HepG2 (cell line): ENCODE data around the gene SKIDA1. TPM values are rescaled to one million over a fixed set of nuclear protein-coding genes. Genes with fewer than 3 reads are reported as not detected.

Experiments
- BRCA1 ChIP-seq: sonication (generic); formaldehyde crosslinking; IDR thresholded peaks from 2 replicates; pipeline ENCODE4 v1.4.0; 2020; ENCODE audit warnings: missing genetic modification reagents
- EHMT2 ChIP-seq: fragments of 200-600 bp; sonication (generic); IDR thresholded peaks from 2 replicates; pipeline ENCODE4 v1.7.0; 2017; ENCODE audit warnings: antibody characterized with exemption, low read depth, low read length, borderline replicate concordance
- ESRRA ChIP-seq: sonication (generic); formaldehyde crosslinking; IDR thresholded peaks from 2 replicates; pipeline ENCODE4 v1.5.1; 2020; ENCODE audit warnings: mild to moderate bottlenecking, low read depth, missing genetic modification reagents
- KDM4B ChIP-seq: sonication (generic); formaldehyde crosslinking; IDR thresholded peaks from 2 replicates; pipeline ENCODE4 v1.4.0; 2020; ENCODE audit warnings: missing genetic modification reagents
- KLF13 ChIP-seq: sonication (generic); formaldehyde crosslinking; IDR thresholded peaks from 2 replicates; pipeline ENCODE4 v1.4.0; 2020; ENCODE audit warnings: mild to moderate bottlenecking, missing genetic modification reagents
- MEIS2 ChIP-seq: sonication (generic); formaldehyde crosslinking; IDR thresholded peaks from 2 replicates; pipeline ENCODE4 v1.9.0; 2021; ENCODE audit warnings: mild to moderate bottlenecking, missing genetic modification reagents
- ZNF225 ChIP-seq: sonication (generic); formaldehyde crosslinking; IDR thresholded peaks from 2 replicates; pipeline ENCODE4 v1.4.0; 2020; ENCODE audit warnings: mild to moderate bottlenecking, missing genetic modification reagents
- ZNF296 ChIP-seq: sonication (generic); formaldehyde crosslinking; conservative IDR thresholded peaks from 2 replicates; pipeline ENCODE4 v1.5.0; 2020; ENCODE audit warnings: mild to moderate bottlenecking, missing genetic modification reagents
- ZNF382 ChIP-seq: sonication (generic); formaldehyde crosslinking; IDR thresholded peaks from 2 replicates; pipeline ENCODE4 v1.5.0; 2020; ENCODE audit warnings: missing genetic modification reagents, mild to moderate bottlenecking, borderline replicate concordance
- ZNF383 ChIP-seq: sonication (generic); formaldehyde crosslinking; IDR thresholded peaks from 2 replicates; pipeline ENCODE4 v1.4.0; 2020; ENCODE audit warnings: missing genetic modification reagents, mild to moderate bottlenecking, borderline replicate concordance
- ZNF547 ChIP-seq: sonication (generic); formaldehyde crosslinking; IDR thresholded peaks from 2 replicates; pipeline ENCODE4 v1.5.1; 2020; ENCODE audit warnings: mild to moderate bottlenecking, missing genetic modification reagents
- ZNF660 ChIP-seq: sonication (generic); formaldehyde crosslinking; IDR thresholded peaks from 2 replicates; pipeline ENCODE4 v1.5.1; 2020; ENCODE audit warnings: mild to moderate bottlenecking, low read depth, missing genetic modification reagents, borderline replicate concordance
- polyA plus RNA-seq, 8 experiments: library from polyadenylated mRNA; depleted of rRNA in 3 of 8; stranded (reverse) in 7 of 8; unstranded in 1 of 8; fragments of >200 nt; fragmentation: Illumina TruSeq in 4 of 8; extraction: Trizol in 4 of 8; gene quantifications; 2 replicates each; pipeline versions ENCODE4 v1.2.1 to v1.2.3, GENCODE V29; 2011 to 2016; ENCODE audit warnings: low read depth in 4 of 8, missing spikeins in 1 of 8, mixed read lengths in 1 of 8; ENCODE audit not compliant: insufficient read depth in 1 of 8
- total RNA-seq, 5 experiments: library from RNA; depleted of rRNA; stranded (reverse); fragments of >200 nt; fragmentation: Illumina TruSeq; extraction: Trizol; gene quantifications; 2 replicates each; pipeline ENCODE4 v1.2.3, GENCODE V29; 2016; ENCODE audit warnings: low read depth in 1 of 5
- TF ChIP-seq, protein P1 (sequence below): IDR thresholded peaks from 2 replicates; pipeline ENCODE4 v1.6.1; 2016; ENCODE audit warnings: low read depth, missing genetic modification reagents, missing compliant biosample characterization
- TF ChIP-seq, protein P2 (sequence below): sonication (generic); formaldehyde crosslinking; IDR thresholded peaks from 2 replicates; pipeline ENCODE4 v1.4.0; 2020; ENCODE audit warnings: missing genetic modification reagents, mild to moderate bottlenecking, borderline replicate concordance
- TF ChIP-seq, protein P3 (sequence below): IDR thresholded peaks from 2 replicates; pipeline ENCODE4 v1.6.1; 2016; ENCODE audit warnings: mild to moderate bottlenecking
- TF ChIP-seq, protein P4 (sequence below): sonication (generic); formaldehyde crosslinking; IDR thresholded peaks from 2 replicates; pipeline ENCODE4 v1.4.0; 2020; ENCODE audit warnings: missing genetic modification reagents
- TF ChIP-seq, protein P5 (sequence below): sonication (generic); formaldehyde crosslinking; IDR thresholded peaks from 2 replicates; pipeline ENCODE4 v1.5.1; 2020; ENCODE audit warnings: mild to moderate bottlenecking, missing genetic modification reagents, moderate library complexity

Gene SKIDA1
- total and polyA plus RNA-seq, 2 of the 13 experiments (the other 11 are each of a cell fraction or from before 2014, with no cell fraction given) = 0.73 to 1.5 TPM

DNA sequence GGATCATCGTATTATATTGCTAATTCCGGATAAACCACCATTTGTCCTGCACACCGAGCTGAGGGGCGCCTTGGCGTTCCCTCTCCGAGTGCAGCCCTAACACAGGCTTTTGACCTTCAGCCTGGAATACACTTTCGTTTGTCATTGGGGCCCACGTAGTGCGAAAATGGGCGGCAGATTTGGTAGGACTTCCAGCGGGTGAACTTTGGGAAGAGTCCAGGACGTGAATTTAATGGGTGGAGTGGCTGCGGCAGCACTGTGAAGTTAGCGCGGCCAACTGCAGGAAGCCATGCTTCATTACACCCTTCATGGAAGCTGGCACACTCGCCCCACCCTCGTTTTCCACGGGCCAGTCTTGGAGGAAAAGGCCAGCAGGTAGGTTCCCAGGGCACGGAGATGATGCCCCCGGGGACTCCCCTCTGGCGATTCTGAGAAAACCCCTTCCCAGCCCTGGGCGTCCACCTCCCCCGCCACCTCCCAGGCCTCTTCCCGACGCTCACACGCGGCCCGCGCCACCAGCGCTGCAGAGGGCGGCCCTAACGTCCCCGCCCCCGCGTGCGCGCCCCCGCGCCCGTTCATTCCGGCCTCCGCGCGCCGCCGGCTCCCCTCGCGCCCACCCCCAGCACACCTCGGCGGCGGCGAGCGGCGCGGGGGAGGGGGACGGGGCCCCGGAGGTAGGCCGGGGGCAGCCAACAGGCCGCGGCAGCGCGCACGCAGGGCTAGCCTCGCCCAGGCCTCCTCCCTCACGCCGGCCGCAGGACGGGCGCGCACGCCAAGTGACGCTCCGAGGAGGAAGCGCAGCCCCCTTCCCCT lies 8.2 kb upstream of the SKIDA1 start, which contains the start of gene MLLT10 (continued):
- TF ChIP-seq, protein P1, sequence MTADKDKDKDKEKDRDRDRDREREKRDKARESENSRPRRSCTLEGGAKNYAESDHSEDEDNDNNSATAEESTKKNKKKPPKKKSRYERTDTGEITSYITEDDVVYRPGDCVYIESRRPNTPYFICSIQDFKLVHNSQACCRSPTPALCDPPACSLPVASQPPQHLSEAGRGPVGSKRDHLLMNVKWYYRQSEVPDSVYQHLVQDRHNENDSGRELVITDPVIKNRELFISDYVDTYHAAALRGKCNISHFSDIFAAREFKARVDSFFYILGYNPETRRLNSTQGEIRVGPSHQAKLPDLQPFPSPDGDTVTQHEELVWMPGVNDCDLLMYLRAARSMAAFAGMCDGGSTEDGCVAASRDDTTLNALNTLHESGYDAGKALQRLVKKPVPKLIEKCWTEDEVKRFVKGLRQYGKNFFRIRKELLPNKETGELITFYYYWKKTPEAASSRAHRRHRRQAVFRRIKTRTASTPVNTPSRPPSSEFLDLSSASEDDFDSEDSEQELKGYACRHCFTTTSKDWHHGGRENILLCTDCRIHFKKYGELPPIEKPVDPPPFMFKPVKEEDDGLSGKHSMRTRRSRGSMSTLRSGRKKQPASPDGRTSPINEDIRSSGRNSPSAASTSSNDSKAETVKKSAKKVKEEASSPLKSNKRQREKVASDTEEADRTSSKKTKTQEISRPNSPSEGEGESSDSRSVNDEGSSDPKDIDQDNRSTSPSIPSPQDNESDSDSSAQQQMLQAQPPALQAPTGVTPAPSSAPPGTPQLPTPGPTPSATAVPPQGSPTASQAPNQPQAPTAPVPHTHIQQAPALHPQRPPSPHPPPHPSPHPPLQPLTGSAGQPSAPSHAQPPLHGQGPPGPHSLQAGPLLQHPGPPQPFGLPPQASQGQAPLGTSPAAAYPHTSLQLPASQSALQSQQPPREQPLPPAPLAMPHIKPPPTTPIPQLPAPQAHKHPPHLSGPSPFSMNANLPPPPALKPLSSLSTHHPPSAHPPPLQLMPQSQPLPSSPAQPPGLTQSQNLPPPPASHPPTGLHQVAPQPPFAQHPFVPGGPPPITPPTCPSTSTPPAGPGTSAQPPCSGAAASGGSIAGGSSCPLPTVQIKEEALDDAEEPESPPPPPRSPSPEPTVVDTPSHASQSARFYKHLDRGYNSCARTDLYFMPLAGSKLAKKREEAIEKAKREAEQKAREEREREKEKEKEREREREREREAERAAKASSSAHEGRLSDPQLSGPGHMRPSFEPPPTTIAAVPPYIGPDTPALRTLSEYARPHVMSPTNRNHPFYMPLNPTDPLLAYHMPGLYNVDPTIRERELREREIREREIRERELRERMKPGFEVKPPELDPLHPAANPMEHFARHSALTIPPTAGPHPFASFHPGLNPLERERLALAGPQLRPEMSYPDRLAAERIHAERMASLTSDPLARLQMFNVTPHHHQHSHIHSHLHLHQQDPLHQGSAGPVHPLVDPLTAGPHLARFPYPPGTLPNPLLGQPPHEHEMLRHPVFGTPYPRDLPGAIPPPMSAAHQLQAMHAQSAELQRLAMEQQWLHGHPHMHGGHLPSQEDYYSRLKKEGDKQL (CRISPR knock-in tag) = peak; percentile 42; the same call in 1 of the 2 replicates
- TF ChIP-seq ZNF547 (peak; percentile 95; the same call in 1 of the 2 replicates), BRCA1 (CRISPR knock-in tag) (no peak), ESRRA (CRISPR knock-in tag) (peak; percentile 95), ZNF660 (CRISPR knock-in tag) (no peak), MEIS2 (CRISPR knock-in tag) (peak; percentile 70; the same call in 1 of the 2 replicates), ZNF296 (CRISPR knock-in tag) (no peak), KDM4B (CRISPR knock-in tag) (0 out of 2 replicates have a peak, but pooled peaks have one; percentile 45), ZNF383 (CRISPR knock-in tag) (0 out of 2 replicates have a peak, but pooled peaks have one; percentile 27), KLF13 (CRISPR knock-in tag) (no peak), ZNF225 (peak; percentile 79; the same call in 1 of the 2 replicates), EHMT2 (no peak), ZNF382 (CRISPR knock-in tag) (no peak)
- TF ChIP-seq, protein P2, sequence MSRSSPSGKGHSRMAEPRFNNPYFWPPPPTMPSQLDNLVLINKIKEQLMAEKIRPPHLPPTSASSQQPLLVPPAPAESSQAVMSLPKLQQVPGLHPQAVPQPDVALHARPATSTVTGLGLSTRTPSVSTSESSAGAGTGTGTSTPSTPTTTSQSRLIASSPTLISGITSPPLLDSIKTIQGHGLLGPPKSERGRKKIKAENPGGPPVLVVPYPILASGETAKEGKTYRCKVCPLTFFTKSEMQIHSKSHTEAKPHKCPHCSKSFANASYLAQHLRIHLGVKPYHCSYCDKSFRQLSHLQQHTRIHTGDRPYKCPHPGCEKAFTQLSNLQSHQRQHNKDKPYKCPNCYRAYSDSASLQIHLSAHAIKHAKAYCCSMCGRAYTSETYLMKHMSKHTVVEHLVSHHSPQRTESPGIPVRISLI (CRISPR knock-in tag) = peak; percentile 28; the same call in 1 of the 2 replicates
- TF ChIP-seq, protein P3, sequence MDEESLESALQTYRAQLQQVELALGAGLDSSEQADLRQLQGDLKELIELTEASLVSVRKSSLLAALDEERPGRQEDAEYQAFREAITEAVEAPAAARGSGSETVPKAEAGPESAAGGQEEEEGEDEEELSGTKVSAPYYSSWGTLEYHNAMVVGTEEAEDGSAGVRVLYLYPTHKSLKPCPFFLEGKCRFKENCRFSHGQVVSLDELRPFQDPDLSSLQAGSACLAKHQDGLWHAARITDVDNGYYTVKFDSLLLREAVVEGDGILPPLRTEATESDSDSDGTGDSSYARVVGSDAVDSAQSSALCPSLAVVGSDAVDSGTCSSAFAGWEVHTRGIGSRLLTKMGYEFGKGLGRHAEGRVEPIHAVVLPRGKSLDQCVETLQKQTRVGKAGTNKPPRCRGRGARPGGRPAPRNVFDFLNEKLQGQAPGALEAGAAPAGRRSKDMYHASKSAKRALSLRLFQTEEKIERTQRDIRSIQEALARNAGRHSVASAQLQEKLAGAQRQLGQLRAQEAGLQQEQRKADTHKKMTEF (CRISPR knock-in tag) = peak; percentile 83
- TF ChIP-seq, protein P4, sequence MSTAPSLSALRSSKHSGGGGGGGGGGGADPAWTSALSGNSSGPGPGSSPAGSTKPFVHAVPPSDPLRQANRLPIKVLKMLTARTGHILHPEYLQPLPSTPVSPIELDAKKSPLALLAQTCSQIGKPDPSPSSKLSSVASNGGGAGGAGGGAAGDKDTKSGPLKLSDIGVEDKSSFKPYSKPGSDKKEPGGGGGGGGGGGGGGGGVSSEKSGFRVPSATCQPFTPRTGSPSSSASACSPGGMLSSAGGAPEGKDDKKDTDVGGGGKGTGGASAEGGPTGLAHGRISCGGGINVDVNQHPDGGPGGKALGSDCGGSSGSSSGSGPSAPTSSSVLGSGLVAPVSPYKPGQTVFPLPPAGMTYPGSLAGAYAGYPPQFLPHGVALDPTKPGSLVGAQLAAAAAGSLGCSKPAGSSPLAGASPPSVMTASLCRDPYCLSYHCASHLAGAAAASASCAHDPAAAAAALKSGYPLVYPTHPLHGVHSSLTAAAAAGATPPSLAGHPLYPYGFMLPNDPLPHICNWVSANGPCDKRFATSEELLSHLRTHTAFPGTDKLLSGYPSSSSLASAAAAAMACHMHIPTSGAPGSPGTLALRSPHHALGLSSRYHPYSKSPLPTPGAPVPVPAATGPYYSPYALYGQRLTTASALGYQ (CRISPR knock-in tag) = no peak; the same call in 1 of the 2 replicates
- TF ChIP-seq, protein P5, sequence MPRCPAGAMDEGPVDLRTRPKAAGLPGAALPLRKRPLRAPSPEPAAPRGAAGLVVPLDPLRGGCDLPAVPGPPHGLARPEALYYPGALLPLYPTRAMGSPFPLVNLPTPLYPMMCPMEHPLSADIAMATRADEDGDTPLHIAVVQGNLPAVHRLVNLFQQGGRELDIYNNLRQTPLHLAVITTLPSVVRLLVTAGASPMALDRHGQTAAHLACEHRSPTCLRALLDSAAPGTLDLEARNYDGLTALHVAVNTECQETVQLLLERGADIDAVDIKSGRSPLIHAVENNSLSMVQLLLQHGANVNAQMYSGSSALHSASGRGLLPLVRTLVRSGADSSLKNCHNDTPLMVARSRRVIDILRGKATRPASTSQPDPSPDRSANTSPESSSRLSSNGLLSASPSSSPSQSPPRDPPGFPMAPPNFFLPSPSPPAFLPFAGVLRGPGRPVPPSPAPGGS (CRISPR knock-in tag) = peak; percentile 92
